HG03558 (cell line): ENCODE results near the gene KIF5C.
"Not testable (repeated sequence)": the region's sequence is repeated elsewhere in the genome, so short reads cannot be mapped to it uniquely, and the experiment has no call there.

Source experiments
- ATAC-seq: cut with Tn5 transposase; IDR thresholded peaks from one replicate; pipeline ENCODE4 v1.9.1; 2021; ENCODE audit warnings: moderate number of reproducible peaks; ENCODE audit not compliant: unreplicated experiment; ENCODE audit errors: extremely low read depth

The KIF5C gene

GRCh38 chr2:148874868-148875341, at the start of gene KIF5C:
KIF5C (plus strand) TSS chr2:148875227; CDS start chr2:148875618, 391 bp downstream.
- ATAC-seq, result peak; percentile 90

- ATAC-seq, result no peak
These were observed 48.2 kb upstream of the KIF5C start for GRCh38 chr2:148826791-148827190.

GRCh38 chr2:148828941-148829340, 46.1 kb upstream of the KIF5C start:
- ATAC-seq, result no peak

GRCh38 chr2:148829618-148830017, 45.4 kb upstream of the KIF5C start:
- no peak for ATAC-seq

- ATAC-seq, result no peak
These were observed 42.4 kb upstream of the KIF5C start for GRCh38 chr2:148832637-148833036.

- no peak for ATAC-seq
These were observed 33.0 kb upstream of the KIF5C start for GRCh38 chr2:148842050-148842449.

GRCh38 chr2:148848146-148848545, 26.9 kb upstream of the KIF5C start:
- no peak for ATAC-seq

GRCh38 chr2:148853458-148853857, 21.6 kb upstream of the KIF5C start:
- no peak for ATAC-seq

GRCh38 chr2:148860037-148860436, 15.0 kb upstream of the KIF5C start:
- ATAC-seq, result no peak

- ATAC-seq, result no peak
These were observed 13.7 kb upstream of the KIF5C start for GRCh38 chr2:148861367-148861766.

GRCh38 chr2:148862478-148862877, 12.5 kb upstream of the KIF5C start:
- ATAC-seq, result not testable (repeated sequence)

GRCh38 chr2:148865512-148865911, 9.5 kb upstream of the KIF5C start:
- ATAC-seq, result no peak

- ATAC-seq, result no peak
These were observed 8.9 kb upstream of the KIF5C start for GRCh38 chr2:148866091-148866490.

GRCh38 chr2:148867079-148867769, 7.8 kb upstream of the KIF5C start:
- no peak for ATAC-seq

- ATAC-seq, result peak; percentile 15
These were observed 492 bp downstream of the KIF5C start for GRCh38 chr2:148875387-148876051.

GRCh38 chr2:148876202-148876594, 1.2 kb downstream of the KIF5C start:
- ATAC-seq, result no peak

GRCh38 chr2:148876595-148877402, 1.8 kb downstream of the KIF5C start:
- no peak for ATAC-seq

- ATAC-seq, result no peak
These were observed 2.3 kb downstream of the KIF5C start for GRCh38 chr2:148877403-148877740.

- no peak for ATAC-seq
These were observed 5.6 kb downstream of the KIF5C start for GRCh38 chr2:148880636-148881035.

- ATAC-seq, result no peak
These were observed 7.0 kb downstream of the KIF5C start for GRCh38 chr2:148882051-148882450.

GRCh38 chr2:148885209-148885608, 10.2 kb downstream of the KIF5C start:
- no peak for ATAC-seq
